HCEC 1CT (cell line): ENCODE data around the gene RRBP1.
A peak's percentile ranks its signal among the peaks of the same experiment; 100 is the strongest.

Experiments used
- DNase-seq: peaks from one replicate; pipeline ENCODE4 v3.0.0-alpha.2; 2017

RRBP1 gene

GRCh38 chr20:17679941-17680835 is 1.9 kb downstream of the RRBP1 start:
- peak; percentile 80 for DNase-seq

- no peak for DNase-seq
These were observed 3.2 kb downstream of the RRBP1 start for GRCh38 chr20:17678886-17679285.

- DNase-seq = no peak
These were observed 3.7 kb downstream of the RRBP1 start for GRCh38 chr20:17678295-17678694.

GRCh38 chr20:17676942-17677341 is 5.1 kb downstream of the RRBP1 start:
- DNase-seq = no peak

GRCh38 chr20:17676378-17676759 is 5.7 kb downstream of the RRBP1 start:
- DNase-seq = no peak

- DNase-seq = no peak
These were observed 6.3 kb downstream of the RRBP1 start for GRCh38 chr20:17675519-17676377.

GRCh38 chr20:17674722-17675518 is 7.1 kb downstream of the RRBP1 start:
- DNase-seq = no peak

- DNase-seq = no peak
These were observed 9.0 kb downstream of the RRBP1 start for GRCh38 chr20:17673084-17673483.

GRCh38 chr20:17671565-17671964 is 10.5 kb downstream of the RRBP1 start:
- no peak for DNase-seq

- DNase-seq = no peak
These were observed 11.0 kb downstream of the RRBP1 start for GRCh38 chr20:17671011-17671410.

- no peak for DNase-seq
These were observed 12.6 kb downstream of the RRBP1 start for GRCh38 chr20:17669306-17669931.

- DNase-seq = no peak
These were observed 13.6 kb downstream of the RRBP1 start for GRCh38 chr20:17668432-17668831.

GRCh38 chr20:17667445-17667844 is 14.6 kb downstream of the RRBP1 start:
- DNase-seq = no peak

GRCh38 chr20:17666481-17666880 is 15.6 kb downstream of the RRBP1 start:
- no peak for DNase-seq

- DNase-seq = no peak
These were observed 16.3 kb downstream of the RRBP1 start for GRCh38 chr20:17665756-17666155.

GRCh38 chr20:17664025-17664633 is 17.9 kb downstream of the RRBP1 start:
- DNase-seq = no peak

GRCh38 chr20:17663486-17663885 is 18.6 kb downstream of the RRBP1 start:
- DNase-seq = no peak

- no peak for DNase-seq
These were observed 19.0 kb downstream of the RRBP1 start for GRCh38 chr20:17663040-17663399.

GRCh38 chr20:17662333-17663039 is 19.6 kb downstream of the RRBP1 start:
- peak; percentile 36 for DNase-seq

- DNase-seq = no peak
These were observed 20.8 kb downstream of the RRBP1 start for GRCh38 chr20:17661121-17661744.

- DNase-seq = no peak
These were observed 21.4 kb downstream of the RRBP1 start for GRCh38 chr20:17660667-17661066.
